Measurements from ENCODE around the gene ZNF532. TPM values are rescaled to one million over a fixed set of nuclear protein-coding genes. Genes with fewer than 3 reads are reported as not detected.

Gene ZNF532
- total RNA-seq, 4 donors from 2014 or later, result 54.7 to 124 (median 91.2) TPM

DNA sequence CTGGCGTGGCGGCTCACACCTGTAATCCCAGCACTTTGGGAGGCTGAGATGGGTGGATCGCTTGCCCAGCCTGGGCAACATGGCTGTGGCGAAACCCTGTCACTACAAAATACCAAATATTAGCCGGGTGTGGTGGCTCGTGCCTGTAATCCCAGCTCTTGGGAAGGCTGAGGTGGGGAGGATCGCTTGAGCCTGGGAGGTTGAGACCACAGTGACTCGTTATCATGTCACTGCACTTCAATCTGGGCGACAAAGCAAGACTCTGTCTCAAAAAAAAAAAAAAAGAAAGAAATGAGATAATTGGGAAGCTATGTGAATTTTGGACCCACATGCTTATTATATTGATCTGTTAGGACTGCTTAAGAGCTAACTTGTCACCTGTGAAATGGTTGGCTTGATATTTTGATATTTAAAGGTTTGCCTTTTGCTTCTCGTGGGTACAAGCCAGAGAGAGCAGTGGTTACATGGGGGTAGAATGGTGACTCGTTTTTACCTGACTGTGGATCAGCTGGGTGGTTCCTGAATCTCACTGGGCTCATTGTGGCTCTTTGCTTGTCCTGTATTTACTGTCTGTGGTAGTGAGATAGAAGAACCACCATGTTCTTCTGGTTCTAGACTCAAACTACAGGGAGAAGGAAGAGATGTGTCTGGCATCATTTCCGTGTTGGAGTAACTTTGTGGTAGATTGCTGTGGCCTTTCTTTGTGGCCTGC lies 28.9 kb downstream of the ZNF532 start:
- ATAC-seq, result no peak
- no peak overlapping the region for H3K4me3 ChIP-seq
- in situ Hi-C loops (cut with MboI; ENCODE audit: low sequenced_read_pairs in 4 of 4), result no loop called here
- peaks cover 0 to 6% of the 10 kb centered on the region in 2 donors for H3K36me3 ChIP-seq
- peaks cover 32 to 53% of the 10 kb centered on the region in 2 donors for H3K4me1 ChIP-seq
- H3K9me3 ChIP-seq, result no peaks in the 10 kb centered on the region
- peak overlapping the region in 1 of 4 donors; percentile 33 for H3K27ac ChIP-seq
- no peak for DNase-seq
- intact Hi-C loops (cut with DNase I; ENCODE audit: low total_unique reads), result no loop called here
- TF ChIP-seq CTCF (IDR thresholded peaks at IDR 0.05 in 4 of 5, conservative IDR thresholded peaks at IDR 0.05 in 1 of 5) (no peak), POLR2A (IDR thresholded peaks at IDR 0.05) (no peak)
- no peaks in the 10 kb centered on the region for H3K27me3 ChIP-seq

DNA sequence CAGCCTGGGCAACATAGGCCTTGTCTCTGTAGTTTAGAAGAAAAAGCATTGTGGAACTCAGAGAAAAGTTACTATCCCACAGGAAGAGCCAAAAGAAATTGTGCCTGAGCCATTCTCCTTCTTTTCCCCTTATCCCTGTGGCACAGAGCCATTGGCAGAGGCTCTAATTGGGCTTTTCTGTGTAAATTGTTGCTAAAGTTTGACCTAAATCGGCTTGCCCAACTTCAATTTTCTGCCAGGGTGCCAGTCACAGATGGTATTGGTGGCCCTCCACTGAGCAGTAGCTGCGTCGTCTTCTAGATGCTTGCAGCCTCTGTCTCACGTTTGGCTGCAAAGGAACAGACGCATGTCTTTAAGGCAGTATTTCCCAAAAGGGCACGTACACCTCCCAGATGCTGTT lies 30.3 kb downstream of the ZNF532 start:
- intact Hi-C loops (cut with DNase I; ENCODE audit: low total_unique reads) (no loop called here), in situ Hi-C loops (cut with MboI; ENCODE audit: low sequenced_read_pairs in 4 of 4) (no loop called here)
- peak overlapping the region; percentile 15 to 61 (median 48) for H3K27ac ChIP-seq
- H3K4me3 ChIP-seq, result no peak overlapping the region
- peaks cover 38 to 62% of the 10 kb centered on the region in 2 donors for H3K4me1 ChIP-seq
- TF ChIP-seq CTCF (IDR thresholded peaks at IDR 0.05 in 4 of 5, conservative IDR thresholded peaks at IDR 0.05 in 1 of 5), result no peak
- TF ChIP-seq POLR2A (IDR thresholded peaks at IDR 0.05), result no peak
- H3K9me3 ChIP-seq, result no peaks in the 10 kb centered on the region
- ATAC-seq, result no peak
- no peak for DNase-seq
- no peaks in the 10 kb centered on the region for H3K27me3 ChIP-seq
- H3K36me3 ChIP-seq, result peaks cover 0 to 10% of the 10 kb centered on the region in 2 donors

- no peak overlapping the region for H3K4me3 ChIP-seq
- ATAC-seq (no peak), DNase-seq (no peak)
- H3K36me3 ChIP-seq, result peaks cover 0 to 10% of the 10 kb centered on the region in 2 donors
- no peak for TF ChIP-seq CTCF (IDR thresholded peaks at IDR 0.05 in 4 of 5, conservative IDR thresholded peaks at IDR 0.05 in 1 of 5)
- TF ChIP-seq POLR2A (IDR thresholded peaks at IDR 0.05), result no peak
- no peaks in the 10 kb centered on the region for H3K27me3 ChIP-seq
- in situ Hi-C loops (cut with MboI; ENCODE audit: low sequenced_read_pairs in 4 of 4), result no loop called here
- peak overlapping the region; percentile 15 to 61 (median 48) for H3K27ac ChIP-seq
- intact Hi-C loops (cut with DNase I; ENCODE audit: low total_unique reads), result no loop called here
- H3K4me1 ChIP-seq, result peaks cover 38 to 62% of the 10 kb centered on the region in 2 donors
- no peaks in the 10 kb centered on the region for H3K9me3 ChIP-seq
Observed at GRCh38 chr18:58895385-58895784, 30.7 kb downstream of the ZNF532 start.

DNA sequence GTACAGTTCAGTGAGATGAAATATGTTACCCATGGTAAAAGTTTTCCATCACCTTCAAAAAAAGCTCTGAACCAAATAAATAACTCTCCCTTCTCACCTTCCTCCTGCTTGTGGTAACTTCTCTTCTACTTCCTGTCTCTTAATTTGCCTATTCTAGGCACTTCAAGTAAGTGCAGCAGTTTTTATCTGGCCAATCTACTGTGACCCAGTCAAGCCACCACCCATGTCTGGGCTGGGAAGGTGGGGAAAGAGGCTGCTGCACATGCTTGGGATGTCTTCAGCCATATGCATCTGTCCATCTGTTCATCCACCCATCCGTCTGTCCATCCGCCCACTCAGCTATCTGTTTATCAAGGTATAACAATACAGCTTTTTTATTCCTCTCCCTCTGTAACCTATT lies 31.6 kb downstream of the ZNF532 start:
- in situ Hi-C loops (cut with MboI; ENCODE audit: low sequenced_read_pairs in 4 of 4), result no loop called here
- Histone ChIP-seq H3K27ac (peak overlapping the region; percentile 15 to 61 (median 48)), H3K36me3 (peaks cover 0 to 7% of the 10 kb centered on the region in 2 donors), H3K9me3 (no peaks in the 10 kb centered on the region), H3K4me1 (peaks cover 32 to 55% of the 10 kb centered on the region in 2 donors), H3K4me3 (no peak overlapping the region), H3K27me3 (no peaks in the 10 kb centered on the region)
- no peak for DNase-seq
- TF ChIP-seq CTCF (IDR thresholded peaks at IDR 0.05 in 4 of 5, conservative IDR thresholded peaks at IDR 0.05 in 1 of 5) (no peak), POLR2A (IDR thresholded peaks at IDR 0.05) (no peak)
- intact Hi-C loops (cut with DNase I; ENCODE audit: low total_unique reads), result no loop called here
- ATAC-seq, result no peak

Measured in gastrocnemius medialis (tissue), 4 donors.